GM21528 (cell line): Measurements from ENCODE around the gene GRSF1.
"Not testable (repeated sequence)": the region's sequence is repeated elsewhere in the genome, so short reads cannot be mapped to it uniquely, and the experiment has no call there.

Experiments used
- ATAC-seq: cut with Tn5 transposase; IDR thresholded peaks from one replicate; pipeline ENCODE4 v1.9.1; 2021; ENCODE audit warnings: mild to moderate bottlenecking, moderate library complexity; ENCODE audit not compliant: unreplicated experiment, low FRiP score

GRSF1 gene

DNA sequence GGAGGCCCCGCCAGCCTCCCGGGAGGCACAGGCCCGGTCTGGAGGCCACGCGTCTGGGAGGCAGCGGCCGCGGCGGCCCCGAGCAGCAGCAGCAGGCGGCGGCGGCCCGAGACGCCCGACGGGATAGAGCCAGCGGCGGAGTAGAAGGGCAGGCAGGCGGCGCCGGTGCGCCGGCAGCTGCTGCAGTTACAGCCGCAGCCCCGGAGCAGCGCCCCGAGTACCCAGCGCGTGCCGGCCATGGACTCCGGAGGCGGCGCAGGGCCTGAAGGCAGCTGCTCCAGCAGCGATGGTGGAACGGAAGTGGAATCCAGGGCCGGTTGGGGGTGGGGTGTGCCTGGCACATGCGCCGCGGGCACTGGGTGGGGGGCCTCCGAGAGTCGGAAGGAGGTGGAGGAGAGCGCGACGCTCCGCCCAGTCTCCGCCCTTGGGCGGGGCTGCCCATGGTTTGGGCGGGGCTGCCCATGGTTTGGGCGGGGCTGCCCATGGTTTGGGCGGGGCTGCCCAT lies at the start of gene GRSF1:
Gene GRSF1, minus strand, starts transcription at position 302 of the 505 bp plus-strand sequence. Its CDS starts 63 bp downstream, at position 239.
- ATAC-seq: peak; percentile 71

- ATAC-seq: no peak
Measured at GRCh38 chr4:70885174-70885573, 45.5 kb upstream of the GRSF1 start.

DNA sequence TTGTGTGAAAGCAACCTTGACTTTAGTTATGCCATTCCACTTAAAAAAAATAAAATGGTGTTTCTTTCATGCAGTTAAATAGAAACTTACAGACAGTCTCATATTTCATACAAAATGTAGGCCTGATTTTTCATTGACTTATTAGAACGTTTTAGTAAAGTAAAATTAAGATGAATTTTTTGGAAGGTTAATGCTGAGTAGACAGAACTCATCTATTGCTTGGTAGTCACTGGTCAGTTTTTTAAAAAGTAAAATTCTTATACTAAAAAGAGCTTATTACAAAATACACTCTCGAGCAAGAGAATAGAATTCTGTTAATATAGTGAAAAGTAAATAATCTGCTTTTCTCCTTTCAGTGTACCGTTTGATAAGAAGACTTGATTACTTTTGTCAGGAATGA lies 41.0 kb upstream of the GRSF1 start:
- ATAC-seq: no peak

DNA sequence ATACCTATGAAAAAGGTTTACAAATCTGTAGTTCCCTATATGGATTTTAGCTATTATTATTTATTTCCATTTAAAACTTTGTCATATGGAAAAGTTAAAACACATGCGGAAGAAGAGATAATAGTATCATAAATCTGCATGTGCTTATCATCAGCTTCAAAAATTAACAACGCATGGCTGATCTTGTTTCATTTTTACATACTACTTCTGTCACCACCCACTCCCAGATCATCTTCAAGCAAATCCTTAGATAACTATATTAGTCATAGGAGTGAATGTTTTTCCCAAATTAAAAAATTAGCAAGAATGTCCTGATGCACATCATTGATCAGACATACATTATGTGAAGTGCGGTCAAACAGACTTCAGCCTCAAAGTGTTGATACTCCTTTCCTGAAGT lies 37.9 kb upstream of the GRSF1 start:
- no peak for ATAC-seq

DNA sequence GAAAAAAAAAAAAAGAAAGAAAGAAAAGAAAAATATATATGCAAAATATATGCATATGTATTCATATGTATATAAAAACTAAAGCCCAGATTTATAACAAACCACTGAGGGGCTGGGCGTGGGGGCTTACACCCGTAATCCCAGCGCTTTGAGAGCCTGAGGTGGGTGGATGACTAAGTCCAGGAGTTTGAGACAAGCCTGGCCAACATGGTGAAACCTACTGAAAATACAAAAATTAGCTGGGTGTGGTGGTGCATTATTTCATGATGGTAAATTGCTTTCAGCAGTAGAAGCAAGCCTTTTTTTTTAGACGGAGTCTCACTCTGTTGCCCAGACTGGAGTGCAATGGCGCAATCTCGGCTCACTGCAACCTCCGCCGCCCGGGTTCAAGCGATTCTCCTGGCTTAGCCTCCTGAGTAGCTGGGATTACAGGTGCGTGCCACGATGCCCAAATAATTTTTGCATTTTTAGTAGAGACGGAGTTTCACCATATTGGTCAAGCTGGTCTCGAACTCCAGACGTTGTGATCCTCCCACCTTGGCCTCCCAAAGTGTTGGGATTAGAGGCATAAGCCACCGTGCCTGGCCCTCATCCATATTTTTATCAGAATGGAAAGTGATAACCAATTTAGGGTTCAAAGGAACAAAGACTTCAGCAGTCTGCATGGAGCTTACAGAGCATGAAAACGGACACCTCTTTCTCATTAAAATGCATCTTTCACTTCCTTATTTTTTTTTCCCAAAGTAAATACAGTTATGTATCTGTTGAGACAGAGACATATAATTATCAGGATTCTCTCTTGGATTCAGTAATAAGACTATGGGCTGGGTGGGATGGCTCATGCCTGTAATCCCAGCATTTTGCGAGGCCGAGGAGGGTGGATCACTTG lies 34.8 kb upstream of the GRSF1 start:
- no peak for ATAC-seq

DNA sequence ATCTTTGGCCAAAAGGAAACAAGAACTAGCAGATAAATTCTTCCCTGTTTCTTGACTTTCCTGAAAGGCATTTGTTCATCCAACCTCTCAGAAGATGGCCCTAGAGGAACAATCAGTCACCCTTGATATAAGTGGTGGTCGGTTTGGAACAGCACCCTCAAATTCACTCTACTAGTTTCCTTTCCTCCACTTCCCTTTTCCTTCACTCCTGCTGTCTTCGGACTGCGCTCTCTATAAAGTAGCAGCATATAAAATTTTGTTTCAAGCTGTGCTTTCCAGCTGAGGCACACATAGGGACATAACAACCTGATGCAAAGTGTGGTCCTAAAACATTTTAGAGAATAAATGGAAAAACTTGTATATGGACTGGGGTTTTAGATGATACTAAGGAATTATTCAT lies 33.5 kb upstream of the GRSF1 start:
- ATAC-seq: no peak

DNA sequence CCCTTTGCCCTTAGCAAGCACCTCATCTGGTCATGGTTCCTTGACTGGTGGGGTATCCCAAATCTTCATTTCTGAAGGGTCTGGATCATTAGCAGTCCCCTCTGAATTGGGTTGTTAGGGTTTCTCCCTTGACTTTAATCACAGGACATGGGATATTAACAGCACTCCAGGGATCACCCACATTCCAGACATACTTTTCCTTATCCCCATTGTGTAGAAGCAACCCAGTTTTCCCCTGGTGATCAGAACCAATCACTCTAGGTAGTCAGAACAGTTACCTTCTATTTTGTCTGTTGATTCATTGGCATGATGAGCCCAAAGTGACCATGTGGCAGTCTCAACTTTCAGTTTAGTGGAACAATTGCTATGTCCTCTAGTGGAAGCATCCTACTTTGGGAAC lies 29.1 kb upstream of the GRSF1 start:
- ATAC-seq: no peak

DNA sequence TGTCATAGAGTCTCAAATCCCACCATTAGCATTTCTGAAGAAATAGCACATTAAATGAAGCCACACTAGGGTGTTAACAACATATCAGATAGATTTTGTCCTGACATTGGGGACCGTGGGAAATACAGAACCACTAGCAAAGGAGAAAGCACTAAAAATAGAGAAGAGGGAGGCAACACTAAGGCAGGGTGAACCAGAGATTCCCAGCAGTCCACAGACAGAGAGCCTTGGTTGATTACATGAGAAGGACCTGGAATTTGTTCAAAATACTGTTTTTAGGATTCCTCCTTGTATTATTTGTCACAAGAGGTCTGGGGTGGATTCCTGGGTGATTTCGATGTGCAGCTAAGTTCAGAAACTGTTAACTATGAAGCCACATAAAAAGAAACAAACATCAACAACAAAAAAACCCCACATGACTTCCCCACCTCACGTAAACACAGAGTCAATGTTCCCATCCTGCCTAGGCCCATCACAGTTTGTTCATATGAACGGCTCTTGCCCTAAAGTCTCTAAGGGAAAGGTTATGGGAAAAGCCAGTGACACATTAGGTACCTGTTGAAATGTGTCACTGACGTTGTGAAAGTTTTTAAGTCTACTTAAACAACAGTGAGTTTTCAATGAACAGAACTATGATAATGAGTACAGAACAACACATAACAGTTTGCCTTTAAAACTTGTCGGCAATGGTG lies 23.6 kb upstream of the GRSF1 start:
- no peak for ATAC-seq

DNA sequence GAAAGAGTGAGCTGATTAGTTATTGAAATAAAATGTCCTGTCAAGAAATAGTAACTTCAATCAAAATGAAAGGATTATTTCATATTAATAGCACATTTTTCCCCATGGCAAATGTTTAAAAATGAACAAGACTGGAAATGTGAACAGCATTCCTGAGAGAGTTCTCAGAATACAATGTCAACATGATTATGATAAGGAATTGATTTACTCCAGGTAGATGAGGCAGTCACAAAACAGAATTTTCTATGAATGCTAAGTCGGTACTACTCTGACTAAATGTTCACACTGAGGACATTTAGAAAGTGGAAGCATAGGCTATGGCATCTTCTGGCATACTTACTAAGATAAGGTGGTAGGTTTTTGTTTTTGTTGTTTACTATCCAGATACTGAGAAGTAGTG lies 19.4 kb upstream of the GRSF1 start:
- ATAC-seq: no peak

- no peak for ATAC-seq
Measured at GRCh38 chr4:70858454-70858853, 18.8 kb upstream of the GRSF1 start.

DNA sequence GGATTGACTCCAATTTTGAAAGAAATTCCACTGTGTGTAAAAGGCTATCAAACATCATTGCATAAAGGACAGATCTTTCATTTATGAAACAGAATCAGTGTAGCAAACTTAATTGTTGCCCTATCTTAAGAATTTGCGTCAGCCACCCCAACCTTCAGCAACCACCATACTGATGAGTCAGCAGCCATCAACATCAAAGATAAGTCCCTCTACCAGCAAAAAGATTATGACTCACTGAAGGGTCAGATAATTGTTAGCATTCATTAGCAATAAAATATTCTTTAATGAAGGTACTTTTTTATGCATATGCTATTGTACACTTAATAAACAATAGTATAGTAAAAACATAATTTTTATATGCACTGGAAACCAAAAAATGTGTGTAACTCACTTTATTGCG lies 15.8 kb upstream of the GRSF1 start:
- ATAC-seq: no peak

DNA sequence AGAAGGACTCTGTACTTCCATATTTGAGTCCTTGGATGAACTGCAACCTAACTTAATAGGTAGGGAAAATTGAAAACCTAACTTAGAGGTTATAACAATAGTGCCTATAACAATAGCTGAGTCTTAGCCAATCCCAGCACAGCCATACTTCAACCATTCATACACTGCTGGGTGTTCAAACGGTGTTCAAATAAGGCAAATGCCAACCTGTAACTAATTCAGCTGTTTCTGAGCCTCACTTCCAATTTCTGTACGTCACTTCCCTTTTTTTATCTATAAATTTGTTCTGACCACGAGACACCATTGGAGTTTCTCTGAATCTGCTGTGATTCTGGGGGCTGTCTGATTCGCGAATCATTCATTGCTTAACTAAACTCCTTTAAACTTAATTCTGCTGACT lies 9.6 kb upstream of the GRSF1 start:
- ATAC-seq: no peak

- no peak for ATAC-seq
Measured at GRCh38 chr4:70844180-70844579, 4.5 kb upstream of the GRSF1 start.

DNA sequence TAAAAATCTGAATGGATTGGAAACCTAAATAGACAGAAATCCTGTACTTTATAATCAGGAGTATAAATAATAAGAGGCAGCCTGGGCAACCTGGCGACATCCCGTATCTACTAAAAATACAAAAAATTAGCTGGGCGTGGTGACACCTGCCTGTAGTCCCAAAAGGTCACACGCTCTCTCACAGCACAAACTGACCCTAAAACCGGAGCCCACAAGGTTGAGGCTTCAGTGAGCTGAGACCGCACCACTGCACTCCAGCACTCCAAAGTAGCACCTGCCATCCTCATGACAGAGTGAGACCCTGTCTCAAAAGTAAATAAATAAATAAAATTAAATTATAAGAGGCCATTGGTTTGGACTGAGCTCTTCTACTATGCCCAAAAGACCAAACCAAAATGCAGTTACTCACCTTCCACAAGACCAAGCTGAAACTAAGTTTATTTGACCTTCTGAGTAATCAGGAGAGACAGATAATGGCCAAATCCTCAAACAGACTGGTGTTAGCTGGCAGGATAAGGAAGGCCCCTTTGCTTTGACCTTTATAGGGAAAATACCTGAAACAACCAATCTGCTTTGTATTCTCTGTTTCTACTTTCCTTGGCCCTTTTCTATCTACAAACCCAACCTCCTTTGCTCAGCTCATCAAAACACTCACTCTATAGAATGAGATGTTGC lies 3.2 kb upstream of the GRSF1 start:
- no peak for ATAC-seq

DNA sequence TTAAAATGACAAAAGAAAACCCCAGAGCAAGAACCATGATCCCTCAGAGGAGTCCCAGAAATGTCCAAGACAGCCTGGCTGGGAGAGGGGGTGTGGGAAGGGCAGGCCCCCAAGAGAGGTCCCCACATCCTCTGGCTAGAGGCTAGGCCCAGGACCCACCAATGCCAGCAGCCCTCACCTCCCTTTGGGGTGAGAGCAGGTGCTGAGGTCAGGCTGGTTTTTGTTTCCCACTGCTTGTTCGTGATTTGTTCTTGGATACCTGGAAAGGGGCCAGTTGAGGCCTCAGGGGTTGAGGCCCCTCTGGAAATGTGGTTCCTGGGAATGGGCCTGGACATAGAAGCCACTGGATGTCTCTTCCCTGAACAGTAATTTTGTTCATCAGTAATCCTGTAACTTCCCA lies 2.3 kb upstream of the GRSF1 start:
- ATAC-seq: no peak

- no peak for ATAC-seq
Measured at GRCh38 chr4:70841211-70841610, 1.5 kb upstream of the GRSF1 start.

DNA sequence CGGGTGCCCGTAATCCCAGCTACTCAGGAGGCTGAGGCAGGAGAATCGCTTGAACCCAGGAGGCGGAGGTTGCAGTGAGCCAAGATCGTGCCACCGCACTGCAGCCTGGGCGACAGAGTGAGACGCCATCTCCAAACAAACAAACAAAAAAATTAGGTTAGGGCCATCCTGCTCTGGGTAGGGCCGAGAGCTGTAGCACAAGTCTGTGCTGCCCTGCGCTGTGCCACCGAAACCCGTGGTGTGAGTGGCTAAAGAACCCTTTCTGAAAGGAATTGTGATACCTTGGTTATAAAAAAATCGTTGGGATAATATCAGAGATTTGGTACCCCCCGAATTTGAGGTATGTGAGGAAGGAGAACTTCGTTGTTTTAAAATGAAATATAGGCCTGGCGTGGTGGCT lies 941 bp upstream of the GRSF1 start:
- ATAC-seq: not testable (repeated sequence)

DNA sequence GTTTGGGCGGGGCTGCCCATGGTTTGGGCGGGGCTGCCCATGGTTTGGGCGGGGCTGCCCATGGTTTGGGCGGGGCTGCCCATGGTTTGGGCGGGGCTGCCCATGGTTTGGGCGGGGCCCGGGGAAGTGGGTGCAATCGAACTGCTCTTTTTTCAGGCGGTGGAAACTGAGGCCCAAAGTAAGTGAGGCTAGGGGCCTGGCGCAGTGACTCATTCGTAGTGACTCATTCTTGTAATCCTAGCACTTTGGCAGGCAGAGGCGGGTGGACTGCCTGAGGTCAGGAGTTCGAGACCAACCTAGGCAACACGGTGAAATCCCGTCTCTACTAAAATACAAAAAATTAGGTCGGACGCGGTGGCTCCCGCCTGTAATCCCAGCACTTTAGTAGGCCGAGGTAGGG lies 447 bp upstream of the GRSF1 start:
- ATAC-seq: not testable (repeated sequence)

GRCh38 chr4:70838666-70839588 lies 763 bp downstream of the GRSF1 start:
- ATAC-seq: peak; percentile 66

DNA sequence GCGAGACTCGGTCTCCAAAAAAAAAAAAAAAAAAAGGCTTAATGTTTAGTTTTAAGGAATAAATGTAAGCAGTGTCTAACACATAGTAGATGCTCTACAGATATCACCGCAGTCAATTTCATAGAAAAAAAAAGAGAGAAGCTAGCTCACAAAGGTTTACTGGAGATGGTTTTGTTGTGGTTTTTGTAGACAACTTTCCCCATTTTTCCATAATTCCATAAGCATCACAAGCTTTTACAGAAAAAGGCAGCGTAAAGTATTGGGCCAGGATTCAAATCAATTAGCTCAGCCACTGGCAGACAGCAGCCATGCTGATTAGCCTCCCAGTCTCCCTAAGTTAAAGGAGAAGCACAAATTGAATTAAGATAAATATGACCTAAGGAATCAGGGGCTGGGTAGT lies 1.5 kb downstream of the GRSF1 start:
- no peak for ATAC-seq
